GM12864 (cell line): Measurements from ENCODE around the gene PTK6.
"Not testable (repeated sequence)": the region's sequence is repeated elsewhere in the genome, so short reads cannot be mapped to it uniquely, and the experiment has no call there.

Experiments used
- DNase-seq: peaks from one replicate; pipeline ENCODE4 v3.0.0-alpha.2; 2011; ENCODE audit warnings: low read depth
- H3K4me3 ChIP-seq: 2 replicates; pipeline ENCODE4 v1.5.1; 2011; ENCODE audit warnings: mild to moderate bottlenecking, low read depth, low read length, control low read depth
- CTCF ChIP-seq: IDR thresholded peaks from 2 replicates; pipeline ENCODE4 v1.5.1; 2011; ENCODE audit warnings: low read depth, mild to moderate bottlenecking, moderate library complexity, low read length, control low read depth, inconsistent platforms; ENCODE audit errors: missing control alignments

PTK6 gene

GRCh38 chr20:63483834-63484233, 53.3 kb downstream of the PTK6 start:
- DNase-seq = no peak
- no peak for TF ChIP-seq CTCF
- no peak overlapping the region for H3K4me3 ChIP-seq

- no peak for DNase-seq
- no peak for TF ChIP-seq CTCF
- no peak overlapping the region for H3K4me3 ChIP-seq
Measured at GRCh38 chr20:63482021-63482587, 55.1 kb downstream of the PTK6 start.

GRCh38 chr20:63481503-63481902, 55.7 kb downstream of the PTK6 start:
- TF ChIP-seq CTCF = no peak
- DNase-seq = no peak

GRCh38 chr20:63479695-63480419, 57.3 kb downstream of the PTK6 start:
- not testable (repeated sequence) for H3K4me3 ChIP-seq, DNase-seq

More at GRCh38 chr20:63481503-63481902, 55.7 kb downstream of the PTK6 start:
- H3K4me3 ChIP-seq = no peak overlapping the region

GRCh38 chr20:63478346-63479302, 58.6 kb downstream of the PTK6 start:
- no peak overlapping the region for H3K4me3 ChIP-seq
- no peak for TF ChIP-seq CTCF
- no peak for DNase-seq
